Measurements from ENCODE around the gene ARFIP1.

DNA sequence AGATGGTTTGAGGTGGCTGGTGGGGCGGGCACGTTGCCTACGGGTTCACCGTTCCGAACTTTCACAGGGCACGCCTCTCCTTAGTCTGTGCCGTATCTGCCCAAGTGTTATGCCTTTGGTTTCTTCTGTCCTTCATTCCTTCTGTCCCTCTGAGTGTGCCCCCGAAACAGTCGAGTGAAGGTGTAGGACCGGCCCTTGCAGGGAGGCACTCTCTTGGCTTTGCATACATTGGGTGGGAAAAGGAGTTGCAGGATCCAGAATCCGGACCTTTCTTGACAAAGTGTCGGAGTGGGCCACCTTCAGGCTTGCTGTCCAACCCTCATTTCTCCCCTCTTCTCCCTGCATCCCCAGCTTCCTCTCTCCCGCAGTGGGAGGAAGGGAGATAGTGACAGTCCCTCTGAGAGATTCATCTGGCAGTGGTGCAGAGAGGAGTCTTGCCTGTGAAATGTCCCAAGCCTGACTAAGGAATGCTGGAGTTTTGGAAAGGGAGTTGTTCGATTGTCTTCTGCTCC lies 569 bp downstream of the ARFIP1 start:
- TF ChIP-seq POLR2AphosphoS5 (IDR thresholded peaks at IDR 0.05; ENCODE audit: low read depth, low read length) (no peak), TAF1 (IDR thresholded peaks at IDR 0.05; ENCODE audit: borderline replicate concordance, insufficient read depth, low read length) (no peak)
- TF ChIP-seq, protein P1, sequence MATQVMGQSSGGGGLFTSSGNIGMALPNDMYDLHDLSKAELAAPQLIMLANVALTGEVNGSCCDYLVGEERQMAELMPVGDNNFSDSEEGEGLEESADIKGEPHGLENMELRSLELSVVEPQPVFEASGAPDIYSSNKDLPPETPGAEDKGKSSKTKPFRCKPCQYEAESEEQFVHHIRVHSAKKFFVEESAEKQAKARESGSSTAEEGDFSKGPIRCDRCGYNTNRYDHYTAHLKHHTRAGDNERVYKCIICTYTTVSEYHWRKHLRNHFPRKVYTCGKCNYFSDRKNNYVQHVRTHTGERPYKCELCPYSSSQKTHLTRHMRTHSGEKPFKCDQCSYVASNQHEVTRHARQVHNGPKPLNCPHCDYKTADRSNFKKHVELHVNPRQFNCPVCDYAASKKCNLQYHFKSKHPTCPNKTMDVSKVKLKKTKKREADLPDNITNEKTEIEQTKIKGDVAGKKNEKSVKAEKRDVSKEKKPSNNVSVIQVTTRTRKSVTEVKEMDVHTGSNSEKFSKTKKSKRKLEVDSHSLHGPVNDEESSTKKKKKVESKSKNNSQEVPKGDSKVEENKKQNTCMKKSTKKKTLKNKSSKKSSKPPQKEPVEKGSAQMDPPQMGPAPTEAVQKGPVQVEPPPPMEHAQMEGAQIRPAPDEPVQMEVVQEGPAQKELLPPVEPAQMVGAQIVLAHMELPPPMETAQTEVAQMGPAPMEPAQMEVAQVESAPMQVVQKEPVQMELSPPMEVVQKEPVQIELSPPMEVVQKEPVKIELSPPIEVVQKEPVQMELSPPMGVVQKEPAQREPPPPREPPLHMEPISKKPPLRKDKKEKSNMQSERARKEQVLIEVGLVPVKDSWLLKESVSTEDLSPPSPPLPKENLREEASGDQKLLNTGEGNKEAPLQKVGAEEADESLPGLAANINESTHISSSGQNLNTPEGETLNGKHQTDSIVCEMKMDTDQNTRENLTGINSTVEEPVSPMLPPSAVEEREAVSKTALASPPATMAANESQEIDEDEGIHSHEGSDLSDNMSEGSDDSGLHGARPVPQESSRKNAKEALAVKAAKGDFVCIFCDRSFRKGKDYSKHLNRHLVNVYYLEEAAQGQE (IDR thresholded peaks at IDR 0.05; ENCODE audit: insufficient read depth in 1 of 2, low read depth in 2 of 2, low read length in 2 of 2): no peak

All from PFSK-1 (cell line).